ENCODE data around the gene PEAK1. TPM values are rescaled to one million over a fixed set of nuclear protein-coding genes. Genes with fewer than 3 reads are reported as not detected.
A peak's percentile ranks its signal among the peaks of the same experiment; 100 is the strongest.

The PEAK1 gene
- total RNA-seq, 6 experiments from 2014 or later = 85.6 to 110 (median 95.8) TPM

- Mint-ChIP-seq H3K9me3 (no peaks in the 10 kb centered on the region), H3K4me1 (ENCODE audit: low read depth) (peaks cover 10% of the 10 kb centered on the region), H3K27me3 (ENCODE audit: insufficient read depth) (no peaks in the 10 kb centered on the region; the same call in 1 of the 2 replicates), H3K4me3 (peak overlapping the region; percentile 46), H3K36me3 (ENCODE audit: low read depth) (peaks cover 7% of the 10 kb centered on the region), H3K27ac (peak overlapping the region; percentile 93)
- DNase-seq = peak; percentile 67
- no peak for TF ChIP-seq CTCF (IDR thresholded peaks at IDR 0.05)
These were observed 35.9 kb upstream of the PEAK1 start for GRCh38 chr15:77455696-77456321.

GRCh38 chr15:77454951-77455350 is 35.0 kb upstream of the PEAK1 start:
- no peak for DNase-seq
- Mint-ChIP-seq H3K36me3 (ENCODE audit: low read depth) (peaks cover 7% of the 10 kb centered on the region), H3K9me3 (no peaks in the 10 kb centered on the region), H3K4me3 (no peak overlapping the region), H3K27me3 (ENCODE audit: insufficient read depth) (no peaks in the 10 kb centered on the region; the same call in 1 of the 2 replicates), H3K27ac (peak overlapping the region; percentile 93), H3K4me1 (ENCODE audit: low read depth) (peaks cover 10% of the 10 kb centered on the region)
- TF ChIP-seq CTCF (IDR thresholded peaks at IDR 0.05) = no peak

DNA sequence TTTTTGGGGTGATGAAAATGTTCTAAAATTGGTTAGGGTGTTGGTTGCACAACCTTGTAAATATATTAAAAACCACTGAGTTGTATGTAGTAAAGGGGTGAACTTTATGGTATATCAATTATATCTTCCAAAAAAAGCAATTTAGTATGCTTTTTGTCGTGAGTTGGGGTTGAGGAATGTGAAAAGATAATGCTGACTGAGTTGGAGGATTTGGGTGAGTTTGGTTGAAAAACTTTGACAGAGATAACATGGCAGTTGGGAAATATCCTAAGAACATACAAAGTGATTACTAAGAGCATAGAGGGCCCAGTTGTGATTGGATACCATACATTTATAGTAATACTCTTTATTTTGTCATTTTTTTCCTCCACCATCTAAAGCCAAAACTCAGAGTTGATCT is 34.4 kb upstream of the PEAK1 start:
- peak overlapping the region; percentile 93 for H3K27ac Mint-ChIP-seq

GRCh38 chr15:77446840-77447390 is 27.0 kb upstream of the PEAK1 start:
- no peak for DNase-seq
- Mint-ChIP-seq H3K4me3 (no peak overlapping the region), H3K27ac (no peak overlapping the region), H3K4me1 (ENCODE audit: low read depth) (peaks cover 2% of the 10 kb centered on the region; the same call in 1 of the 2 replicates), H3K9me3 (no peaks in the 10 kb centered on the region), H3K36me3 (ENCODE audit: low read depth) (peaks cover 11% of the 10 kb centered on the region), H3K27me3 (ENCODE audit: insufficient read depth) (no peaks in the 10 kb centered on the region)
- TF ChIP-seq CTCF (IDR thresholded peaks at IDR 0.05) = no peak

More for the DNA sequence above, 34.4 kb upstream of the PEAK1 start:
- H3K27me3 Mint-ChIP-seq (ENCODE audit: insufficient read depth) = no peaks in the 10 kb centered on the region; the same call in 1 of the 2 replicates
- H3K4me1 Mint-ChIP-seq (ENCODE audit: low read depth) = peaks cover 10% of the 10 kb centered on the region
- H3K4me3 Mint-ChIP-seq = no peak overlapping the region
- H3K36me3 Mint-ChIP-seq (ENCODE audit: low read depth) = peaks cover 11% of the 10 kb centered on the region
- no peaks in the 10 kb centered on the region for H3K9me3 Mint-ChIP-seq
- no peak for TF ChIP-seq CTCF (IDR thresholded peaks at IDR 0.05)
- DNase-seq = no peak

DNA sequence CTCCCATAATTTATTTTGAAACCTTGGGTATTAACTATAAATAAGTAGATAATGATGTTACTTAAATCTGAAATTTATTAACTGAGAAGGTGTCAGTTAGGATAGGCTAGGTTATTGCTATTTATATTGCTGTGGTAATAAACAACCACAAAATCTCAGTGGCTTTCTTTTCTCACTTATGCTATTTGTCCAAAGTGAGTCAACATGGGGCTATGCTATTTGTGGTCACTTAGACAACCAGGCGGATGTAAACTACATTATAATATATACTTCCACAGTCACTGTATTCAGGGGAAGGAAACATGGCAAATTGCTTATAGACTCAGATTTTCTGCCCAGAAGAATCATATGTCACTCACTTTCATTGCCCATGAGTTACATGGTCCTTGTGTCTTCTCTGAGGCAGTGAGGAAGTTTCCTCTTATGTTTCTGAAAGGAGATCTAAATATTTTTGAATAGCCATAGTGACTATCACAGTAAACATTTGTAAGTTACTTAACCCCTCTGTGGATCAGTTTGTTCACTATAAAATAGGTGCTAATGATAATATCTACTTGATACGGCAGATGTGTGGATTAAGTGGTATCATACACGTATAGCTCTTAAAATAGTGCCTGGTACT is 20.6 kb upstream of the PEAK1 start:
- peaks cover 20% of the 10 kb centered on the region for H3K4me1 Mint-ChIP-seq (ENCODE audit: low read depth)
- H3K27ac Mint-ChIP-seq = peak overlapping the region; percentile 47; the same call in 1 of the 2 replicates
- no peaks in the 10 kb centered on the region for H3K9me3 Mint-ChIP-seq
- no peak overlapping the region for H3K4me3 Mint-ChIP-seq
- DNase-seq = peak; percentile 80
- H3K36me3 Mint-ChIP-seq (ENCODE audit: low read depth) = peaks cover 5% of the 10 kb centered on the region; the same call in 1 of the 2 replicates
- no peaks in the 10 kb centered on the region for H3K27me3 Mint-ChIP-seq (ENCODE audit: insufficient read depth)
- no peak for TF ChIP-seq CTCF (IDR thresholded peaks at IDR 0.05)
